Keratinocyte (primary cell): Measurements from ENCODE around the gene COX5A. TPM values are rescaled to one million over a fixed set of nuclear protein-coding genes. Genes with fewer than 3 reads are reported as not detected.

Experiments
- DNase-seq: peaks from one replicate; pipeline ENCODE4 v3.0.0-alpha.2; 2011; ENCODE audit warnings: low read depth, missing footprints, low spot score
- FAIRE-seq: peaks from 2 replicates; lab custom pipeline; 2011; peaks lifted over from hg19 to GRCh38; lab: Jason Lieb, UNC
- H2AFZ ChIP-seq: 2 replicates; pipeline ENCODE4 v1.6.0; 2012; ENCODE audit warnings: low read length, control low read depth, inconsistent platforms; ENCODE audit not compliant: control insufficient read depth
- H3K27ac ChIP-seq: 2 replicates; pipeline ENCODE4 v1.5.1; 2011; ENCODE audit warnings: low read length; ENCODE audit not compliant: control insufficient read depth, insufficient read depth
- H3K27me3 ChIP-seq: 3 replicates; pipeline ENCODE4 v1.6.0; 2011; ENCODE audit warnings: low read length; ENCODE audit not compliant: control insufficient read depth, insufficient read depth; ENCODE audit errors: extremely low read depth
- H3K36me3 ChIP-seq, 2 experiments: 2 replicates in 1 of 2; 3 replicates in 1 of 2; pipeline ENCODE4 v1.5.1; 2011; ENCODE audit warnings: low read length in 2 of 2, mild to moderate bottlenecking in 1 of 2; ENCODE audit not compliant: control insufficient read depth in 2 of 2, insufficient read depth in 2 of 2; ENCODE audit errors: extremely low read depth in 1 of 2
- H3K4me1 ChIP-seq: 3 replicates; pipeline ENCODE4 v1.5.1; 2011; ENCODE audit warnings: low read length; ENCODE audit not compliant: control insufficient read depth, insufficient read depth; ENCODE audit errors: extremely low read depth
- H3K4me2 ChIP-seq: 3 replicates; pipeline ENCODE4 v1.6.0; 2011; ENCODE audit warnings: low read depth, low read length; ENCODE audit not compliant: control insufficient read depth, insufficient read depth; ENCODE audit errors: extremely low read depth
- H3K4me3 ChIP-seq, 3 experiments: fragments of 200-600 bp in 1 of 3; sonication (generic) in 1 of 3; 2 replicates in 2 of 3; 3 replicates in 1 of 3; pipeline ENCODE4 v1.5.1; 2011 to 2016; ENCODE audit warnings: low read length in 3 of 3, mild to moderate bottlenecking in 3 of 3, control low read depth in 2 of 3, inconsistent platforms in 1 of 3, low read depth in 1 of 3, mixed read lengths in 1 of 3, mixed run types in 1 of 3, moderate library complexity in 1 of 3; ENCODE audit not compliant: control insufficient read depth in 2 of 3, insufficient read depth in 2 of 3; ENCODE audit errors: extremely low read depth in 1 of 3
- H3K79me2 ChIP-seq: 2 replicates; pipeline ENCODE4 v1.6.0; 2012; ENCODE audit warnings: low read length; ENCODE audit not compliant: control insufficient read depth, insufficient read depth
- H3K9ac ChIP-seq: 3 replicates; pipeline ENCODE4 v1.6.0; 2011; ENCODE audit warnings: low read length; ENCODE audit not compliant: control insufficient read depth, insufficient read depth; ENCODE audit errors: extremely low read depth
- H3K9me1 ChIP-seq: 3 replicates; pipeline ENCODE4 v1.6.0; 2011; ENCODE audit warnings: low read length; ENCODE audit not compliant: control insufficient read depth, insufficient read depth; ENCODE audit errors: extremely low read depth
- H3K9me3 ChIP-seq: 2 replicates; pipeline ENCODE4 v1.5.1; 2012; ENCODE audit warnings: low read depth, low read length; ENCODE audit not compliant: control insufficient read depth
- H4K20me1 ChIP-seq: 3 replicates; pipeline ENCODE4 v1.6.0; 2011; ENCODE audit warnings: low read length; ENCODE audit not compliant: control insufficient read depth, insufficient read depth; ENCODE audit errors: extremely low read depth
- CTCF ChIP-seq, 3 experiments: IDR thresholded peaks in 1 of 3; conservative IDR thresholded peaks in 1 of 3; optimal IDR thresholded peaks in 1 of 3; 2 replicates in 2 of 3; 3 replicates in 1 of 3; pipeline versions ENCODE3 to v1.5.1; 2011; ENCODE audit warnings: low read length in 3 of 3, mild to moderate bottlenecking in 3 of 3, moderate library complexity in 2 of 3, control low read depth in 1 of 3, inconsistent platforms in 1 of 3; ENCODE audit not compliant: insufficient read depth in 2 of 3; ENCODE audit errors: extremely low read depth in 1 of 3
- EZH2 ChIP-seq: IDR thresholded peaks from one replicate; pipeline ENCODE4 v1.6.1; 2012; ENCODE audit warnings: inconsistent platforms, mild to moderate bottlenecking, low read length, moderate library complexity
- dilution Hi-C: fragments of 300-500 bp; cut with MboI; formaldehyde crosslinking; loops from one replicate; pipeline ENCODE4 v1.7.0; 2020; ENCODE audit warnings: low sequenced_read_pairs; ENCODE audit not compliant: extremely low pct_ligation_motif_present
- polyA plus RNA-seq, 5 experiments: library from polyadenylated mRNA; depleted of rRNA in 3 of 5; stranded (reverse) in 3 of 5; stranded (forward) in 1 of 5; unstranded in 1 of 5; fragments of >200 nt; gene quantifications; 1 replicate in 1 of 5; 2 replicates in 3 of 5; 3 replicates in 1 of 5; pipeline versions ENCODE4 v1.2.1 to v1.2.3, GENCODE V29; 2011 to 2012; ENCODE audit warnings: missing spikeins in 2 of 5, low read depth in 1 of 5, low replicate concordance in 1 of 5

Gene COX5A
- polyA plus RNA-seq, 1 donor (not counting 4 experiments of a cell fraction or from before 2014, with no cell fraction given): 217 TPM

GRCh38 chr15:74907163-74907870, 30.6 kb downstream of the COX5A start:
- H3K36me3 ChIP-seq: peaks cover 23 to 32% of the 10 kb centered on the region in 2 experiments
- no peak for DNase-seq
- TF ChIP-seq CTCF (optimal IDR thresholded peaks at IDR 0.05 in 1 of 3, IDR thresholded peaks at IDR 0.05 in 1 of 3, conservative IDR thresholded peaks at IDR 0.05 in 1 of 3; ENCODE audit: extremely low read depth in 1 of 3, insufficient read depth in 2 of 3, low read length in 3 of 3): no peak
- TF ChIP-seq EZH2: no peak
- peak overlapping the region; percentile 60 for H3K27ac ChIP-seq
- no peaks in the 10 kb centered on the region for H3K9me3 ChIP-seq
- H3K9ac ChIP-seq: peak overlapping the region; percentile 84
- peaks cover 22% of the 10 kb centered on the region for H3K79me2 ChIP-seq
- no peaks in the 10 kb centered on the region for H3K27me3 ChIP-seq
- dilution Hi-C loops: no loop called here
- peak overlapping the region; percentile 98 for H2AFZ ChIP-seq
- H3K9me1 ChIP-seq: peaks cover 5% of the 10 kb centered on the region
- H4K20me1 ChIP-seq: no peaks in the 10 kb centered on the region
- peak overlapping the region; percentile 70 to 85 (median 81) for H3K4me3 ChIP-seq
- peaks cover 10% of the 10 kb centered on the region for H3K4me1 ChIP-seq
- peak overlapping the region; percentile 94 for H3K4me2 ChIP-seq
- FAIRE-seq: no peak

- Histone ChIP-seq H4K20me1 (no peaks in the 10 kb centered on the region), H2AFZ (peak within 1 kb of the TSS; percentile 98), H3K36me3 (peaks cover 24 to 32% of the 10 kb centered on the region in 2 experiments), H3K9ac (peak within 1 kb of the TSS; percentile 84), H3K9me3 (no peaks in the 10 kb centered on the region), H3K4me1 (peaks cover 10% of the 10 kb centered on the region), H3K27me3 (no peaks in the 10 kb centered on the region), H3K79me2 (peaks cover 22% of the 10 kb centered on the region), H3K9me1 (peaks cover 5% of the 10 kb centered on the region), H3K4me2 (peak within 1 kb of the TSS; percentile 96), H3K27ac (peak within 1 kb of the TSS; percentile 60), H3K4me3 (peak within 1 kb of the TSS; percentile 70 to 85 (median 81))
- FAIRE-seq: no peak
- dilution Hi-C loops: no loop called here
- no peak for TF ChIP-seq EZH2
- TF ChIP-seq CTCF (optimal IDR thresholded peaks at IDR 0.05 in 1 of 3, IDR thresholded peaks at IDR 0.05 in 1 of 3, conservative IDR thresholded peaks at IDR 0.05 in 1 of 3; ENCODE audit: extremely low read depth in 1 of 3, insufficient read depth in 2 of 3, low read length in 3 of 3): no peak
- no peak for DNase-seq
Observed at GRCh38 chr15:74906450-74907162, 31.3 kb downstream of the COX5A start, which contains the start of gene FAM219B. TSS of gene FAM219B (minus strand) at chr15:74906851. CDS start at chr15:74906800, 51 bp downstream.
